HepG2 (cell line): ENCODE data around the gene SEMA4B. TPM values are rescaled to one million over a fixed set of nuclear protein-coding genes. Genes with fewer than 3 reads are reported as not detected.

Source experiments
- ATAC-seq: fragments of 200-7000 bp; cut with Tn5 transposase; 3 replicates; pipeline ENCODE4 v1.9.1; 2020; ENCODE audit warnings: mild to moderate bottlenecking, moderate library complexity
- BruUV-seq: library from RNA; stranded (reverse); fragments of 400-500 nt; replicated peaks from 2 replicates; lab custom pipeline; 2021; lab: Mats Ljungman, UMichigan
- CTCF ChIA-PET: fragments of 300-600 bp; formaldehyde crosslinking; extraction: SDS; loops from one replicate; lab custom pipeline; 2021; ENCODE audit warnings: low total read pairs, inconsistent platforms, low intra/inter-chr PET ratio; lab: Yijun Ruan, JAX
- POLR2A ChIA-PET: fragments of 350-600 bp; sonication (Branson Sonifier 250); formaldehyde crosslinking; loops from one replicate; lab custom pipeline; 2020; ENCODE audit warnings: antibody characterized with exemption, inconsistent platforms; lab: Yijun Ruan, JAX
- DNase-seq: peaks from one replicate; pipeline ENCODE4 v3.0.0-alpha.2; 2015; ENCODE audit warnings: low spot score
- FAIRE-seq: peaks from 3 replicates; lab custom pipeline; 2011; peaks lifted over from hg19 to GRCh38; lab: Jason Lieb, UNC
- H2AFZ ChIP-seq: one replicate; pipeline ENCODE4 v1.6.1; 2011; ENCODE audit warnings: low read length, inconsistent platforms
- H3K27ac ChIP-seq: fragments of 300-600 bp; 3 replicates; pipeline ENCODE4 v1.8.0; 2011; ENCODE audit warnings: mixed run types, mild to moderate bottlenecking, mixed read lengths, low read length, inconsistent platforms; ENCODE audit not compliant: insufficient read depth; ENCODE audit errors: extremely low read length
- H3K27me3 ChIP-seq, 2 experiments: fragments of 200-600 bp in 1 of 2; 2 replicates in 1 of 2; 3 replicates in 1 of 2; pipeline versions ENCODE4 v1.6.0 to v1.8.0; 2011; ENCODE audit warnings: low read length in 2 of 2, mild to moderate bottlenecking in 2 of 2, moderate library complexity in 2 of 2, inconsistent platforms in 1 of 2; ENCODE audit not compliant: insufficient read depth in 2 of 2, control insufficient read depth in 1 of 2
- H3K36me3 ChIP-seq, 2 experiments: fragments of 200-600 bp in 1 of 2; replicated peaks in 1 of 2; 2 replicates in 1 of 2; 3 replicates in 1 of 2; pipeline versions ENCODE4 v1.5.1 to v1.8.0; 2011; ENCODE audit warnings: low read length in 2 of 2, inconsistent platforms in 1 of 2; ENCODE audit not compliant: insufficient read depth in 2 of 2, control insufficient read depth in 1 of 2
- H3K4me1 ChIP-seq: 2 replicates; pipeline ENCODE4 v1.5.1; 2012; ENCODE audit warnings: low read length, inconsistent platforms; ENCODE audit not compliant: insufficient read depth
- H3K4me2 ChIP-seq: 2 replicates; pipeline ENCODE4 v1.6.0; 2011; ENCODE audit warnings: low read depth, low read length, inconsistent platforms
- H3K4me3 ChIP-seq, 3 experiments: fragments of 200-600 bp in 1 of 3; sonication (generic), shearing (Covaris generic) in 1 of 3; replicated peaks in 1 of 3; 2 replicates each; pipeline ENCODE4 v1.5.1; 2011 to 2016; ENCODE audit warnings: low read length in 3 of 3, inconsistent platforms in 2 of 3, low read depth in 2 of 3, mild to moderate bottlenecking in 2 of 3, control low read depth in 1 of 3, mixed read lengths in 1 of 3; ENCODE audit not compliant: insufficient read depth in 1 of 3
- H3K79me2 ChIP-seq: one replicate; pipeline ENCODE4 v1.6.1; 2011; ENCODE audit warnings: low read length, inconsistent platforms; ENCODE audit not compliant: insufficient read depth
- H3K9ac ChIP-seq: 2 replicates; pipeline ENCODE4 v1.6.0; 2011; ENCODE audit warnings: mild to moderate bottlenecking, low read depth, low read length, inconsistent platforms; ENCODE audit not compliant: insufficient read depth
- H3K9me3 ChIP-seq: 2 replicates; pipeline ENCODE4 v1.5.1; 2012; ENCODE audit warnings: mild to moderate bottlenecking, low read length
- H4K20me1 ChIP-seq: 2 replicates; pipeline ENCODE4 v1.6.0; 2011; ENCODE audit warnings: inconsistent platforms, mild to moderate bottlenecking, low read length, moderate library complexity; ENCODE audit not compliant: insufficient read depth
- GZF1 ChIP-seq: sonication (generic); formaldehyde crosslinking; IDR thresholded peaks from 2 replicates; pipeline ENCODE4 v1.5.1; 2020; ENCODE audit warnings: mild to moderate bottlenecking, missing genetic modification reagents
- HNRNPL ChIP-seq: fragments of 200-400 bp; formaldehyde crosslinking; IDR thresholded peaks from 2 replicates; pipeline ENCODE4 v1.6.1; 2017; ENCODE audit warnings: mild to moderate bottlenecking, low read depth, low read length
- PAXIP1 ChIP-seq: sonication (generic); formaldehyde crosslinking; conservative IDR thresholded peaks from 2 replicates; pipeline ENCODE4 v1.4.0; 2020; ENCODE audit warnings: mild to moderate bottlenecking, missing genetic modification reagents, moderate library complexity
- ZBTB38 ChIP-seq: sonication (generic); formaldehyde crosslinking; IDR thresholded peaks from 2 replicates; pipeline ENCODE4 v1.5.1; 2020; ENCODE audit warnings: mild to moderate bottlenecking, missing genetic modification reagents
- ZMAT3 ChIP-seq: sonication (generic); formaldehyde crosslinking; conservative IDR thresholded peaks from 2 replicates; pipeline ENCODE4 v1.7.0; 2021; ENCODE audit warnings: missing genetic modification reagents
- ZNF281 ChIP-seq: sonication (generic); formaldehyde crosslinking; IDR thresholded peaks from 2 replicates; pipeline ENCODE4 v1.4.0; 2020; ENCODE audit warnings: missing genetic modification reagents, borderline replicate concordance
- ZNF335 ChIP-seq: sonication (generic); formaldehyde crosslinking; IDR thresholded peaks from 2 replicates; pipeline ENCODE4 v1.4.0; 2020; ENCODE audit warnings: missing genetic modification reagents
- ZNF780A ChIP-seq: sonication (generic); formaldehyde crosslinking; IDR thresholded peaks from 2 replicates; pipeline ENCODE4 v1.8.0; 2022; ENCODE audit warnings: mild to moderate bottlenecking, missing genetic modification reagents, moderate library complexity
- WGBS: methylation state at CpG from one replicate; pipeline ENCODE4 v1.1.6; 2017; ENCODE audit warnings: low lambda C conversion rate; 5-methylcytosine and 5-hydroxymethylcytosine counted together
- in situ Hi-C: cut with HindIII; loops from 2 replicates; pipeline ENCODE4 v1.10.0; 2017; ENCODE audit warnings: low pct_unique_long_range_greater_than_20kb; ENCODE audit not compliant: extremely low pct_ligation_motif_present
- intact Hi-C: fragments of 100-400 bp; cut with micrococcal nuclease; formaldehyde crosslinking; loops from one replicate; pipeline ENCODE4 v1.10.0; 2022; ENCODE audit not compliant: unreplicated experiment
- polyA plus RNA-seq, 8 experiments: library from polyadenylated mRNA; depleted of rRNA in 3 of 8; stranded (reverse) in 7 of 8; unstranded in 1 of 8; fragments of >200 nt; fragmentation: Illumina TruSeq in 4 of 8; extraction: Trizol in 4 of 8; gene quantifications; 2 replicates each; pipeline versions ENCODE4 v1.2.1 to v1.2.3, GENCODE V29; 2011 to 2016; ENCODE audit warnings: low read depth in 4 of 8, missing spikeins in 1 of 8, mixed read lengths in 1 of 8; ENCODE audit not compliant: insufficient read depth in 1 of 8
- total RNA-seq, 5 experiments: library from RNA; depleted of rRNA; stranded (reverse); fragments of >200 nt; fragmentation: Illumina TruSeq; extraction: Trizol; gene quantifications; 2 replicates each; pipeline ENCODE4 v1.2.3, GENCODE V29; 2016; ENCODE audit warnings: low read depth in 1 of 5

SEMA4B gene
- total and polyA plus RNA-seq, 2 of the 13 experiments (the other 11 are each of a cell fraction or from before 2014, with no cell fraction given) = 2.1 to 17.0 TPM

GRCh38 chr15:90174140-90174875 is 26.8 kb upstream of the SEMA4B start (continued):
- TF ChIP-seq ZNF281 (CRISPR knock-in tag) (peak; percentile 41; the same call in 1 of the 2 replicates), ZBTB38 (CRISPR knock-in tag) (peak; percentile 51; the same call in 1 of the 2 replicates), HNRNPL (0 out of 2 replicates have a peak, but pooled peaks have one; percentile 38), ZNF780A (CRISPR knock-in tag) (no peak), GZF1 (CRISPR knock-in tag) (no peak)
- TF ChIP-seq, all 625 proteins: peak for 4

- Histone ChIP-seq H3K4me3 (no peak overlapping the region), H4K20me1 (no peaks in the 10 kb centered on the region), H3K9me3 (no peaks in the 10 kb centered on the region), H3K27ac (no peak overlapping the region), H3K4me2 (no peak overlapping the region), H3K79me2 (no peaks in the 10 kb centered on the region), H2AFZ (no peak overlapping the region), H3K27me3 (peaks cover 0 to 3% of the 10 kb centered on the region in 2 experiments; a peak in 1 of 5 replicates), H3K9ac (no peak overlapping the region), H3K36me3 (no peaks in the 10 kb centered on the region), H3K4me1 (peaks cover 58% of the 10 kb centered on the region)
- intact Hi-C loops (no loop called here), in situ Hi-C loops (no loop called here)
- BruUV-seq = no TSS peak
- TF ChIP-seq ZMAT3 (no peak), ZNF335 (no peak), ZBTB38 (CRISPR knock-in tag) (0 out of 2 replicates have a peak, but pooled peaks have one; percentile 23), PAXIP1 (peak; percentile 36; the same call in 1 of the 2 replicates)
- POLR2A ChIA-PET = interaction anchor here (0.5 kb wide), 1 partner anchor 58 kb away, joined by 3 read pairs; no protein-coding TSS in a partner anchor
- CTCF ChIA-PET = no interaction called here
- DNase-seq (no peak), ATAC-seq (no peak), FAIRE-seq (no peak)
- 66% methylated on average over 9 of the region's 9 CpGs for WGBS
Measured at GRCh38 chr15:90177012-90177411, 24.1 kb upstream of the SEMA4B start.
